ENCODE data around the gene ST3GAL3. TPM values are rescaled to one million over a fixed set of nuclear protein-coding genes. Genes with fewer than 3 reads are reported as not detected.

The ST3GAL3 gene
- total RNA-seq, 2 donors from 2014 or later, result 25.0 to 25.5 TPM

DNA sequence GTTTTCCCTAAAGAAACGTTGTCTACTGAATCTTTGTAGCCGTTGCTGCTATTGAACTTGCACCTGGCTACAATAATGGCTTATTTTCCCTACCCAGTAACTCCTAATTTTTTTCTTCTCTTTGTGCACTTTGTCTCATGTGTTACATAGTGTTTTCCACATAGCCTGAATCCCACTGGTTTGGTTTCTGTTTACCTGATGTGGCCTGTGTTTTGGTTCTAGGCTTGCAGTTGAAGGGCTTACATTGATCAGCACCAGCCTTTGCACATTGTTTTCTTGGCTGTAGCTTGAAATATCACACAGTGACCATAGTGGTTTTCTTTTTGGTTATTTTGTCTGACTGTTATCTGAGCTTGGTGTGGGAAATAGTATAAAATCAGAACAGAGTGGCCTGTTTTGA is 29.5 kb downstream of the ST3GAL3 start:
- DNase-seq (ENCODE audit: low spot score), result no peak
- intact Hi-C loops (cut with DNase I), result no loop called here

DNA sequence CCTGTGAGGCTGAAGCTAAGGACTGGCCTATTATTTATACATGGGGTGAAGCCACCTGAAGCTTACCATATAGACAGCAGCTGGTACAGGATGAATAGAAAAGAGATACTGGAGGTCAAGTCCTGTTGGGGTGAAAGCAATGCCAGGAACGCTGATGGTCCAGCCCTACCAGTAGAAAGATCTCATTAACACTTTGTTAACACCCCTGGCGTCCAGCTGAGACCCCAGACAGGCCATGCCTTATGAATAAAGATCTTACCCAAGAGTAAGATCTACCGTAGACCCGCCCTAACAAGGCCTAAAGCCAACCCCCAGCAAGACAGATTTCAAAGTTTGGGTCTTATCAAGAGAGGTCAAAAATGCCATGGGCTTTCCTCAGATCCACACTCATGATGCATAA is 34.7 kb downstream of the ST3GAL3 start:
- no peak for DNase-seq (ENCODE audit: low spot score)

GRCh38 chr1:43743206-43743605 is 35.9 kb downstream of the ST3GAL3 start:
- intact Hi-C loops (cut with DNase I), result no loop called here
- DNase-seq (ENCODE audit: low spot score), result no peak

More for the DNA sequence above, 34.7 kb downstream of the ST3GAL3 start:
- intact Hi-C loops (cut with DNase I), result no loop called here

- intact Hi-C loops (cut with DNase I), result no loop called here
- DNase-seq (ENCODE audit: low spot score), result no peak
These were observed 40.4 kb downstream of the ST3GAL3 start for GRCh38 chr1:43747736-43748135.

DNA sequence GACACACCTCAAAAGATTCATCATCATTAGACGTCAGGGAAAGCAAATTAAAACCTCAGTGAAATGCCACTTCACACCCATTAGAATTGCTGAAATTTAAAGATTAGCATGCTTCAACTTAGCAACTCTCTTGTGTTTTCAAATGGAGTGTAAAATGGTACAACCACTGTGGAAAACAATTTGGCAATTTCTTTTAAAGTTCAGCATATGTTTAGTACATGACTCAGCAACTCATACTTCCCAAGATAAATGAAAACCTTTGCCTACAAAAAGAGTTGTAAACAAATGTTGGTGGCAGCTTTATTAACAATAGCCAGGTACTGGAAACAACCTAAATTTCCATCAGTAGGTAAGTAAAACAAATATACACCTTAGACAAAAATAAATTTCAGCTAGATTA is 42.7 kb downstream of the ST3GAL3 start:
- no peak for DNase-seq (ENCODE audit: low spot score)
- intact Hi-C loops (cut with DNase I), result no loop called here

GRCh38 chr1:43753422-43753821 is 46.1 kb downstream of the ST3GAL3 start:
- DNase-seq (ENCODE audit: low spot score), result no peak
- intact Hi-C loops (cut with DNase I), result no loop called here

DNA sequence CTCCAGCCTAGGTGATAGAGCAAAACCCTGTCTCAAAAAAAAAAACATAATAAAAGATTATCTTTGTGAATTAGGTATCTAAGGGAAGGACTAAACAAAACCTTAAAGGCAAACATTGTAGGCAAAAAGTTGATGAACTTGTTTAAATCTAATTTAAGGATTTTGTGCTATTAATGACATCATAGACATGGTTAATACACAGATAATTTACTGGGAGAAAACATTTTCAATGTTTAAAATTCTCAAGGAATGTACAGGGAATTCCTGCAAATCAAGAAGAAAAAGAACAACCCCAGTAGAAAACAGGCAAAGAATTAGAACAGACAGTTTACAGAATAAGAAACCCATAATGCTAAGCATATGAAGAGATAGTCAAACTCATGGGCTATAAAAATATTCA is 47.6 kb downstream of the ST3GAL3 start:
- no peak for DNase-seq (ENCODE audit: low spot score)
- intact Hi-C loops (cut with DNase I), result no loop called here

DNA sequence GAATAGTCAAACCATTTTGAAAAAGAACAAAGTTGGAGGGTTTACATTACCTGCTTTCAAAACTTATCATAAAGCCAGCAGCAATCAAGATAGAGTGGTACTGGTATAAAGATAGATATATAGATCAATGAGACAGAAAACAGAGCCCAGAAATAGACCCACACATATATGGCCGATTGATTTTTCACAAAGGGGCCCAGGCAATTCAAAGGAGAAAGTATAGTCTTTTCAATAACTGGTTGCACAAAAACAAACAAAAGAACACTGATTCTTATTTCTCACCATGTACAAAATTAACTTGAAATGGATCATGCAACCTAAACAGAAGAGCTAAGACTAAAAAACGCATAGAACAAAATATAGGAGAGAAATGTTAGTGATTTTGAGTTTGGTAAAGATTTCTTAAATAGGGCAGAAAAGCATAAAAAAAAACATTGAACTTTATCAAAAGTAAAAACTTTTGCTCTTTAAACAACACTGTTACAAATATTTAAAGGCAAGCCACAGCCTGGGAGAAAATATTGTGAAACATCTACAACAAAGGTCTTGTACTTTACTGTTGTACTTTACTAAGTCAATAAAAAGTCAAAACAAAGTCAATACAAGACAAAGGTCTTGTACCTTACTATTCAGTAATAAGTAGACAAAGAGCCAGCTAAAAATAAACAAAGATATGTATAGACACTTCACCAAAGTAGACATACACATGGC is 50.2 kb downstream of the ST3GAL3 start:
- intact Hi-C loops (cut with DNase I), result no loop called here
- no peak for DNase-seq (ENCODE audit: low spot score)

DNA sequence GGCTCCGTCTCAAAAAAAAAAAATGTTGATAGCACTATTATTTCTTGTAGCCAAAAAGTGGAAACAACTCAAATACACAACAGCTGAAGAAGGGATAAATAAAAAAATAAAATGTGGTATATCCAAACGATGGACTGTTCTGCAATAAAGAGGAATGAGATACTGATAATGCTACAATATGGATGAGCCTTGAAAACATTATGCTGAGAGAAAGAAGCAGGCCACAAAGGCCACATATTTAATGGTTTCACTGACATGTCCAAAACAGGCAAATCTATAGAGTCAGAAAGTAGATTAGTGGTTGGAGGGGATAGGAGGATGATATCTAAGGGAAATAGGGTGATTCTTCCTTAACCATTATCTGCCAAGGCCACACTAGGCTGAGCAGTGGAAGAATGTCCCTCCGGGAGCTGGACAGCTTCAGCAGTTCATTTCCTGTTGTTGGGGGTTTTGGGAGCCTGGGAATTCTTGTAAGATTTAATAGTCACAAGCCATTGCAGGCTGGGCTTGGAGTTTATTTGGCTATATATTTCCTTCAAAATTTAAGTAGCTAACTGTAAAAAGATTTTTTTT is 53.5 kb downstream of the ST3GAL3 start:
- intact Hi-C loops (cut with DNase I), result loop anchor here in 1 of 2 donors (5.0 kb wide), 1 partner anchor 176 kb away; no protein-coding TSS in a partner anchor
- no peak for DNase-seq (ENCODE audit: low spot score)

DNA sequence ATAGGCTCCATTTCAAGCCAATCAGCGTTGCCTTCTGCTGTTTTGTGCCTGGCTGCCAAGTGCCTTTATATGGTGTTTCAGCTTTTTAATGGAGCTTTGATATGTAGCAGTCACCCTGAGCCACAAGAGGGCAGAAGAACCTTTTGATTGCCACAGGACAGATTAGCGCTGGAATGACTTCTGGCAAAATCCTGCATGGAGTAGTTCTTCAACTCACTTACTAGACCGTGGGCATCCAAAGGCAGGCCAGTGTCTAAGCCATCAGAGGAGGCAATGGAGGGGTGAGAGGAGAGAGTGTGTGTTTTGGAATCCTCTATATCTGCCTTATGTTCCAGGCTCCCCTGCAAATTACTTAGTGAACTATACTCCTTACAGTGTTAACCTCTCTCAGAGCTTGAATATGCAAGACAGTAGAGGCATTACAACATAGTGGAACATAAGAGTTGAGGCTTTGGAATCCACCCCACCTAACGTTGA is 56.2 kb downstream of the ST3GAL3 start:
- no peak for DNase-seq (ENCODE audit: low spot score)
- intact Hi-C loops (cut with DNase I), result loop anchor here in 1 of 2 donors (5.0 kb wide), 1 partner anchor 174 kb away; no protein-coding TSS in a partner anchor

GRCh38 chr1:43764581-43764980 is 57.2 kb downstream of the ST3GAL3 start:
- intact Hi-C loops (cut with DNase I), result loop anchor here (2.0 to 5.0 kb wide), 2 partner anchors 170 to 173 kb away; no protein-coding TSS in a partner anchor
- DNase-seq (ENCODE audit: low spot score), result no peak

DNA sequence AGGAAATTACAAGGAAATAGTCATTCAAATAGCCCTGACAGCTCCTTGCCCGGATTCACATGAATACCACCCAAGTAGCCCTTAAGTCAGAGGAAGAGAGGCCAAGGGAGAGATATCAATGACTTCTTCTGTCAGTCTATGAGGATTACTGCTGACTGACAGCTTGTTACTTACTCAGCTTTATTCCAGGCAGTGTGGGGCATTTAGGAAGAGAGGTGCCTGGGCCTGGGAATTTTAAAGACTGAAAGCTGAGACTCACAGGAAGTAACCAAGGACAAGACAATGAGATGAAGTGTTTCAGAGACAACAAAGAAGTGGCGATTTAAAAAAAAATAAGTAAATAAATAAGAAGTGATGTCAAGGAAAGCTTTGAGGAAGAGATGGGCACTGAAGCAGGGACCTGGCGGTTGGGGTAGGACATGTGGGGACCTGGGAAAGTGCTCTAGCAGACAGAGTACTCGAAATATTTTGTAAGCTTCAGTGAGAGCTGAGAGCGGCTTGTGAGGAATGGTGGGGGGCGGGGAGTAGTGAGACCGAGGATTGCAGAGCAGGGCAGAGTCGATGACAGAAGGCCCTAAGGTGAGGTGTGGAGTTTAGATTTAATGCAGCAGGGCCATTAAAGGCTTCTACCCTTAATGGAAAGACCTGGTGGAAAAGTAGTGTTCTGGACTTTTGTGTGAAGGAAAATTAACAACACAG is 58.9 kb downstream of the ST3GAL3 start:
- intact Hi-C loops (cut with DNase I), result no loop called here
- DNase-seq (ENCODE audit: low spot score), result no peak

DNA sequence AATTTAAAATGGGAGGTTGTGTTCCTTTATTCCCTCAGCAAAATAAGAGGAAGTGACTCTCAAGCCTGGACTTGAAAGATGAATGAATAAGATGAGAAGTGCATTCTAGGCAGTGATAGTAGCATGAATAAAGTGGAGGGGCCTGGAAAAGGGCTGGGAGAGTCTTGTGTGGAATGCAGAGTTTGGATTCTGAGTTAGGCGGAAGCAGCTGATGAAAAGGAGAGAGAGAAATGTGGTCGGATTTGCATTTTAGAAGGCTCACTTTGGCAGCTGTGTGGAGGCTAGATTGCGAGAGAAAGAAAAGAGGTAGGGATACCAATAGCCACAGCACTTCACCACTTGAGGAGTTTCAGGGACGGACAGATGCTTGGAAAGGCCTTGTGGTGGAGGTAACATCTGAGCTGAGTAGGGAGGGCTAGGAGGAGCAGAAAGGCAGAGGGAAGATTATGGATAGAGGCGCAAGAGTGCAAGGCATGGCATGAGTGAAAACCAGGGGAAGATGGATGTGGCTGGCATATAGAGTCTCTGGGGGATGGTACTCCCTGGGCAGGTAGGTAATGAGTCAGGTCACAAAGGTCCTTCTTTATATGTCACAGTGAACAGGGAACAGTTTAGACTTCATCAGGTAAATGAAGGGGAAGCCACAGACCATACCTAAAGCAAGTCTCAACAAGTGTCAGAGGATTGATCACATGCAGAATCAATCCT is 59.6 kb downstream of the ST3GAL3 start:
- intact Hi-C loops (cut with DNase I), result no loop called here
- no peak for DNase-seq (ENCODE audit: low spot score)

DNA sequence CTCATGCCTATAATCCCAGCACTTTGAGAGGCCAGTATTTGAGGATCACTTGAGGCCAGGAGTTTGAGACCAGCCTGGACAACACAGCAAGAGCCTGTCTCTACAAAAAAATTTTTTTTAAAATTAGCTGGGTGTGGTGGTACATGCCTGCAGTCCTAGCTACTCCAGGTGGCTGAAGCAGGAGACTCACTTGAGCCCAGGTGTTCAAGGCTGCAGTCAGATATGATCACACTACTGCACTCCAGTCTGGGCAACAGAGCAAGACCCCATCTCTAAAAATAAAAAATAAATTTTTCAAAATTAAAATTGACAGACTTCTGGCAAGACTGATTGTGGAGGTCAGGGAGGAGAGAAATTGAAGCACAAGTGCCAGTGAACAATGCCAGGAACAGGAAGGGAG is 60.8 kb downstream of the ST3GAL3 start:
- intact Hi-C loops (cut with DNase I), result no loop called here
- DNase-seq (ENCODE audit: low spot score), result no peak

DNA sequence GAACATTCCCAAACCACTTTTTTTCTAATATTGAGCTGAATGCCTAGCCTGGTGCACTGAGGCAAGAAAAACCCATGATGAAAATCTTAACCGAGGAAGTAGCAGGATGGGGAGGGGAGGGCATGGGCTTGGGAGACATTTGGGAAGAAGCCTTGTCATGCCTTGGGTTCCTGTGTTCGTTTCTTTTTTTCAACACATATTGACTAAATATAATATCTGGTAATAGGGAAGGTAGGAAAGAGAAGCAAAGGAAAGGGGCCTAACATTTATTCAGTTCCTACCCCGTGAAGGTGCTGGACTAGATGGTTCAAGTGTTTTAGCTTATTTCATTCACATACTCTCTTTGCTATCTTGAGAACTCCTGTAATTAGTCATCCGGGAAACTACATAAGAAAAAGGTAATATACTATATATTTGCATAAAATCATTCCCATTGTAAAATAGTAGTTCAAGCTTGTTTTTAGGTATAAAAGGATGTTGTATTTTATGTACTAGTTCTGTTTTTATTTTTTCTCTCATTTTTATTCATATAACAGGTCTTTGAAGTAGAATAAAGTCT is 62.1 kb downstream of the ST3GAL3 start:
- intact Hi-C loops (cut with DNase I), result no loop called here
- DNase-seq (ENCODE audit: low spot score), result no peak

GRCh38 chr1:43770111-43770510 is 62.8 kb downstream of the ST3GAL3 start:
- intact Hi-C loops (cut with DNase I), result loop anchor here in 1 of 2 donors (10.0 kb wide), 1 partner anchor 235 kb away; the partner anchor contains the start of gene PTPRF
- DNase-seq (ENCODE audit: low spot score), result no peak

DNA sequence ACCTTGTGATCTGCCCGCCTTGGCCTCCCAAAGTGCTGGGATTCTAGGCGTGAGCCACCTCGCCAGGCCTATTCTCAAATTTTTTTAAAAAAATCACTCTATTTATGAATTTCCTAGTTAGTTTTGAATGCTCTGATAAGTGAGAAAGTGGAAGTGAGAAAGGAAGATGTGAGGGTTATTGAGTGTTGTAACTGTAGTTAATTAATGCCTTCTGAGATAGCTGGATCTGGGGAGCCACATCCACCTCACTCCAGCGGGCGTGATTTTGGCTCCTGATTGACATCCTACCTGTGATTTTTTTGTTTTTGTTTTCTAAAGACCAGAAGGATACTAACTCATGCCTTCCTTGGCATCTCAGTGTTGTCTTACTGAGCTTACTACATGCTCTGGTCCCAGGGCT is 65.6 kb downstream of the ST3GAL3 start:
- no peak for DNase-seq (ENCODE audit: low spot score)
- intact Hi-C loops (cut with DNase I), result loop anchor here in 1 of 2 donors (10.0 kb wide), 1 partner anchor 238 kb away; the partner anchor contains the start of gene PTPRF

GRCh38 chr1:43773821-43774220 is 66.5 kb downstream of the ST3GAL3 start:
- no peak for DNase-seq (ENCODE audit: low spot score)

GRCh38 chr1:43774359-43774758 is 67.0 kb downstream of the ST3GAL3 start:
- intact Hi-C loops (cut with DNase I), result loop anchor here in 1 of 2 donors (10.0 kb wide), 1 partner anchor 240 kb away; the partner anchor contains the start of gene PTPRF
- no peak for DNase-seq (ENCODE audit: low spot score)

More at GRCh38 chr1:43773821-43774220, 66.5 kb downstream of the ST3GAL3 start:
- intact Hi-C loops (cut with DNase I), result loop anchor here in 1 of 2 donors (10.0 kb wide), 1 partner anchor 239 kb away; the partner anchor contains the start of gene PTPRF
